Muscle layer of duodenum (tissue), 2 donors: ENCODE results near the gene TEX14.

Experiments
- H3K27ac ChIP-seq: one replicate; pipeline ENCODE4 v1.7.0; 2013; ENCODE audit warnings: mild to moderate bottlenecking, low read length
- H3K27me3 ChIP-seq: one replicate; pipeline ENCODE4 v1.7.0; 2013; ENCODE audit warnings: low read depth, mild to moderate bottlenecking, control low read depth, low read length
- H3K36me3 ChIP-seq, 2 donors: one replicate each; pipeline ENCODE4 v1.7.0; 2013; ENCODE audit warnings: low read length in 2 of 2, control low read depth in 1 of 2, mild to moderate bottlenecking in 1 of 2; ENCODE audit not compliant: insufficient read depth in 2 of 2, control insufficient read depth in 1 of 2
- H3K4me1 ChIP-seq, 2 donors: one replicate each; pipeline ENCODE4 v1.7.0; 2013; ENCODE audit warnings: low read length in 2 of 2, mild to moderate bottlenecking in 2 of 2, control low read depth in 1 of 2, moderate library complexity in 1 of 2; ENCODE audit not compliant: insufficient read depth in 2 of 2, control insufficient read depth in 1 of 2
- H3K4me3 ChIP-seq, 2 donors: one replicate each; pipeline ENCODE4 v1.7.0; 2013; ENCODE audit warnings: low read length in 2 of 2, low read depth in 1 of 2, mild to moderate bottlenecking in 1 of 2
- H3K9me3 ChIP-seq, 2 donors: one replicate each; pipeline ENCODE4 v1.7.0; 2013; ENCODE audit warnings: low read length in 2 of 2, control low read depth in 1 of 2, mild to moderate bottlenecking in 1 of 2; ENCODE audit not compliant: control insufficient read depth in 1 of 2
- donor health status: healthy.

TEX14 gene

DNA sequence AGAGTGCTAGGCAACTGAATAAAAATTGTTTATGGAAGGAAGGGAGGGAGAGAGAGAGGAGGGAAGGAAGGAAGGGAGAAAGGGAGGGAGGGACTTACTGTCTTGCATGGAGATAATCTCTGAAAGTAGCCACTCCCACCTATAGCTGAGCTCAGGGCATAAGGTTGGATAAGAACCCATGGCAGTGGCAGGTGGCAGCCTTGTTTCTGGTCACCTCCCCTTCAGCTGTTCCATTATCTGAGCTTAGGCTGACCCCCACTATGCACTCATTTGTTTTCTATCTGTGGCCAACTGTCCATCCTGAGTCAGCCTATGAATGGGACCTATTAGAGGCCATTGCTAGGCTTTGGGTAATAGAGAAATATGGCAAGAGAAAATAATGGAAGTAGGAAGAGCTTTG, 152.1 kb downstream of the TEX14 start:
- no peaks in the 10 kb centered on the region for H3K9me3 ChIP-seq
- no peak overlapping the region for H3K4me3 ChIP-seq
- no peaks in the 10 kb centered on the region for H3K27me3 ChIP-seq
- no peak overlapping the region for H3K27ac ChIP-seq
- H3K4me1 ChIP-seq = no peaks in the 10 kb centered on the region
- H3K36me3 ChIP-seq = no peaks in the 10 kb centered on the region

DNA sequence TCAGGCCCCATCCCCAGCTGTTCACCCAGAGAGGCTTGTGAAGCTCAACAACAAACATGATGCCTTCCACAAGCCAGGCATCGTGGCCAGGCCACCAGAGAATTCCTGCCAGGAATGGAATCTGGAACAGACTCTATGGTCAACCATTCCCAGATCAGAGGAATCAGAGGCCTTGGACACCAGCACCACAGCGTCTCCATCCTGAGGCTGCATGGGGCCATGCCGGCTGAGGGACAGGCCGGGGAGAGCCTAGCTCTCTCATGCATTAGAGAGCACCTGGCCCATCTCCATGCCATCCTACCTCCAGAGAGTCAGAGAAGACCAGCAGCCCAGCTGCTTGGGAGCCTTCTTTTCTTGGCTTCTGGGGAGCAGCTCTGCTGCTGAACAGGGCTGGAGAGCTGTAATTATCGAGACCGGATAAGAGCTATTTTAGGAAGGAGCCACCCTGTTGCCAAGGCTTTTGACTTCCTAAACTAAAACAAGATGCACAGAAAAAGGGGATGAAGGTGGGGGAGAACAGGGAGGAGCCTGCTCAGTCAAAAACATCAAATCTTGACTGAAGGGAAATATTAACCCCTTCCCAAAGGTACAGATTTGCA, 152.9 kb downstream of the TEX14 start:
- no peak overlapping the region for H3K27ac ChIP-seq

DNA sequence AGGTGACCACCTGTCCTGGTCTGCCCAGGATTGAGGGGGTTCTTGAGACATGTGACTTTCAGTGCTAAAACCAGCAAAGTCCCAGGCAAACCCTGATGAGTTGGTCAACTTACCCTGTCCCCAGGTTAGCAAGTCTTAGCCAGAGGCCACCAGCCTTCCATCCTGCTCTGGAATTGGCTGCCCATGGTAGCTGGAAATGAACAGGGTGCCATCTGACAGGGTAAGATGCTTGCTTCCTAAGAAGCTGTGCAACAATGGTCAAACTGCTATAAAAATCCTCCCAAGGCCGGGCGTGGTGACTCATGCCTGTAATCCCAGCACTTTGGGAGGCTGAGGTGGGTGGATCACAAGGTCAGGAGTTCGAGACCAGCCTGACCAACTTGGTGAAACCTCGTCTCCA, 154.6 kb downstream of the TEX14 start:
- Histone ChIP-seq H3K27me3 (no peaks in the 10 kb centered on the region), H3K9me3 (no peaks in the 10 kb centered on the region), H3K4me3 (no peak overlapping the region), H3K36me3 (no peaks in the 10 kb centered on the region), H3K4me1 (peaks cover 0 to 6% of the 10 kb centered on the region in 2 donors), H3K27ac (no peak overlapping the region)

More for the DNA sequence above, 152.9 kb downstream of the TEX14 start:
- Histone ChIP-seq H3K4me1 (no peaks in the 10 kb centered on the region), H3K4me3 (no peak overlapping the region), H3K36me3 (no peaks in the 10 kb centered on the region), H3K27me3 (no peaks in the 10 kb centered on the region), H3K9me3 (no peaks in the 10 kb centered on the region)

DNA sequence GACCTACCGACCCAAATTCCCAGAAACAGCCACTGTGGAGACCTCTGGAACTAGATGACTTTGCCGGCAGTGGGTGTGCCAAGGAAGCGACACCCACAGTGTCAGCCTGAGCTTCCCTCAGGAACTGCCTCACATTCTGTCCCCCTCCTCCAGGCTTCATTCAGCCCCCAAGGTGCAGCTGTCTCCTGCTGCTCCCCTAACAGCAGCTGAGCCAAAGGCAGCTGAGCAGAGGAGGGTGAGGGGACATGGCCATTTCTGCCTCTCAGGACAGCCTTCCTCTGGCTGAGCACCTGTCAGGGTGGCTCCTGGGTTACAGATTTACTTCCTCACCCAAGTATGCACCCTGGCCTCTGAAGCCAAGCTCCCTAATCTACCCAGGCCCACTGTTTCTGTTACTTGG, 155.3 kb downstream of the TEX14 start:
- Histone ChIP-seq H3K9me3 (no peaks in the 10 kb centered on the region), H3K4me3 (no peak overlapping the region), H3K36me3 (no peaks in the 10 kb centered on the region), H3K4me1 (peaks cover 0 to 9% of the 10 kb centered on the region in 2 donors), H3K27me3 (no peaks in the 10 kb centered on the region), H3K27ac (no peak overlapping the region)

DNA sequence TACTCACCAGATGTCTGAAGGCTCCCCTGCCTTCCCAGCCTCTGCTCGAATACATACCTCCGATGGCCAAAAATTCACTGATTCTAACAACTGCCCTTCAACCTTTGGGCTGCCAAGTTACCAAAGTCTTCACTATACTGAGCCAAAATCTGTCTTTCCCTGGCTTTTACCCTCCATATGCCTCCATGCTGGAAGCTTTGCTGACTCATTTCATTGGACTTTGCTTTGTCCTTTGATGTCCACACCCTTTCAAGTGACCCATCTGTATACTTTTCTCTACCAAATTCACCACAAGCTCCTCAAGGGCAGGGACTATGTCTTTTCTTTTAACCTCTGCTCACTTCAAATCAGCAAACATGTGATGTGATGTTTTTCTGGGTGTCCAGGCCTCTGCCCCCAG, 156.4 kb downstream of the TEX14 start:
- no peaks in the 10 kb centered on the region for H3K27me3 ChIP-seq
- H3K27ac ChIP-seq = no peak overlapping the region
- no peaks in the 10 kb centered on the region for H3K9me3 ChIP-seq
- no peaks in the 10 kb centered on the region for H3K36me3 ChIP-seq
- no peak overlapping the region for H3K4me3 ChIP-seq
- peaks cover 0 to 18% of the 10 kb centered on the region in 2 donors for H3K4me1 ChIP-seq

DNA sequence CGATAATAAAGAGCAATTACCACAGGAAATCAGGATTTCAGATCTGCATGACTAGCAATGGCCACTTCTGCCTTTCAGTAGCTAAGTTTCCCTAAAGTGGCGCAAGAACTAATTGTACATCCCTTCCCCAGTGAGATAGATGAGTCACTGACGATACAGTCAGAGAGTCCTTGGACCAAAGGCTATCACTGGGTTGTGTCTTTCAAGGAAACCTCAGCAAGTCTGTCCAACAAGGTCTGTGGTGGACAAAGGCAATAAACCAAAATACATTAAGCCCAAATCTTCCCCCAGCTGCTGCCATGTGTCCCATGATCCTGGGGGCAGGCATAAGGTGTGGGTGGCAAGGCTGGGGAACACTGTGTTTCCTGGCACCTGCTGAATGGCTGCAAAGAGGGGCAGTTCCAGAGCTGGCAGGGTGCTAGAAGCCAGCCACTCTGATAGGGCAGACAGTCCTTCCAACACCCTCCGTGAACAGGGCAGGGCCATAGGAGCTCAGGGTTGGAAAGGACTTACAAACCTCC, 156.9 kb downstream of the TEX14 start:
- Histone ChIP-seq H3K4me3 (no peak overlapping the region), H3K36me3 (no peaks in the 10 kb centered on the region), H3K27ac (no peak overlapping the region), H3K27me3 (no peaks in the 10 kb centered on the region), H3K9me3 (no peaks in the 10 kb centered on the region), H3K4me1 (peaks cover 0 to 18% of the 10 kb centered on the region in 2 donors)

DNA sequence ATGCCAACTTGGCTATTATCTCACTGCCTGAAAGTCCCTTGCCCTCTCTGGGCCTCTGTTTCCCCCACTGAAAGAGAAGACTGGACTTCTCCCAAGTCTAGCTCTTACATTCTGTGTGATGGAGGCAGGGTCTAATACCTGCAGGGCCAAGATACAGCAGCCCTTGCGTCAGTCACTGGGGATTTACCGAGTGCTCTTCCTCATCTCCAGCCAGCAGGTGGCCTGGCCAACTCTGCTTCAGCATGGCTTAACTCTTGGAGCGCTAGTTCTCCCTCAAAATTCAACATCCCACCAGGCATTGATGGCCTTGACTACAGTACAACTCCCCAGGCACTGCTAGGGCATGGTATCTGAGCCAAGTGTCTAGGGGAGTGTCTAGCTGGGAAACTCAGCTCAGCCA, 157.5 kb downstream of the TEX14 start:
- peaks cover 0 to 18% of the 10 kb centered on the region in 2 donors for H3K4me1 ChIP-seq
- H3K36me3 ChIP-seq = no peaks in the 10 kb centered on the region
- H3K9me3 ChIP-seq = no peaks in the 10 kb centered on the region
- H3K4me3 ChIP-seq = no peak overlapping the region
- no peaks in the 10 kb centered on the region for H3K27me3 ChIP-seq
- no peak overlapping the region for H3K27ac ChIP-seq

DNA sequence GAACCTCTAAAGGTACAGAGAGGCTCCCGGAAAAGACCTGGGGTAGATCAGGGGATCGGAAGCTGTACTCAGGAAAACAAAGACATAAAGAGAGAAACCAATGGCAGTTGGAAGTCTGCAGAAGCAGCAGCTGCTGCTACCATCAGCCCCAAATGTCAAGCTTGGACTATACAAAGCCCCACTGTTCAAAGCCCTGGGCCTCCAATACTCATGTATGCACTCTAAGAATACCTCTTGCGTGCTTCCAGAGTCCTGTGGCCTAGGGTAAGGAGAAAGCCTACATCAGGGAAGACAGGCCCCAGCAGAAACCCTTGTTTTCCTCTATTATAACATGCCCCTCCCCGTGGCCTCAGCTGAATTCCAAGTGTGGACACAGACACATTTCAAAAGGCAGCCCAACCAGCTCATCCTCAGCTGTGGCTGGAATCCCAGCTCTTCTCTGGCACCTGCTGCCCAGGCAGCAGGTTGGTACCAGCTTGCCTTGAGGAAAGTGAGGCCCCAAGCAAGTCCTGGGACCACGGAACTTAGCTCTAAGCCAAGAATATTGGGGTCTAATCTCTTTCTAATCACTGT, 158.1 kb downstream of the TEX14 start:
- H3K4me1 ChIP-seq = peaks cover 0 to 18% of the 10 kb centered on the region in 2 donors
- H3K4me3 ChIP-seq = no peak overlapping the region
- no peaks in the 10 kb centered on the region for H3K9me3 ChIP-seq
- H3K27me3 ChIP-seq = no peaks in the 10 kb centered on the region
- no peak overlapping the region for H3K27ac ChIP-seq
- no peaks in the 10 kb centered on the region for H3K36me3 ChIP-seq

DNA sequence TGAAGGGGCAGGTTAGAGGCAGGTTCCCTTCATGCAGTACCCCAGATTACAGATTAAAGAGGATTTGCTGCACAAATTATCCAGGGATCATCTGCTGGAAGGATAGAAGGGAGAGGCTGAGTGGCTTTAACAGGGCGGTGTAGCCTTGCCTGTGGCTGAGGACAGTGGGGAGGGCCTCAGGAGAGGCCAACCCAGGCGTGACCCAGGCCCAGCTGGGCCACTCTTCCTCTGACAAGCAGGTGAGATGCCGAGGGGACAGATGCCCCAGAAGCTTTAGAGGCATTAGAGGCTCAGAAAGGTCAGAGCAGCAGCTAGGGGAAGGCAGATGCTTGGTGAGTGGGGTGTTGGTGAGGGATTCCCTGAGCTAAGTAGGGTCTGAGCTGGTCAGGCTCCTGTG, 159.3 kb downstream of the TEX14 start:
- Histone ChIP-seq H3K27me3 (no peaks in the 10 kb centered on the region), H3K4me3 (peak overlapping the region; percentile 47 to 71), H3K4me1 (peaks cover 0 to 18% of the 10 kb centered on the region in 2 donors), H3K9me3 (no peaks in the 10 kb centered on the region), H3K36me3 (no peaks in the 10 kb centered on the region), H3K27ac (no peak overlapping the region)

DNA sequence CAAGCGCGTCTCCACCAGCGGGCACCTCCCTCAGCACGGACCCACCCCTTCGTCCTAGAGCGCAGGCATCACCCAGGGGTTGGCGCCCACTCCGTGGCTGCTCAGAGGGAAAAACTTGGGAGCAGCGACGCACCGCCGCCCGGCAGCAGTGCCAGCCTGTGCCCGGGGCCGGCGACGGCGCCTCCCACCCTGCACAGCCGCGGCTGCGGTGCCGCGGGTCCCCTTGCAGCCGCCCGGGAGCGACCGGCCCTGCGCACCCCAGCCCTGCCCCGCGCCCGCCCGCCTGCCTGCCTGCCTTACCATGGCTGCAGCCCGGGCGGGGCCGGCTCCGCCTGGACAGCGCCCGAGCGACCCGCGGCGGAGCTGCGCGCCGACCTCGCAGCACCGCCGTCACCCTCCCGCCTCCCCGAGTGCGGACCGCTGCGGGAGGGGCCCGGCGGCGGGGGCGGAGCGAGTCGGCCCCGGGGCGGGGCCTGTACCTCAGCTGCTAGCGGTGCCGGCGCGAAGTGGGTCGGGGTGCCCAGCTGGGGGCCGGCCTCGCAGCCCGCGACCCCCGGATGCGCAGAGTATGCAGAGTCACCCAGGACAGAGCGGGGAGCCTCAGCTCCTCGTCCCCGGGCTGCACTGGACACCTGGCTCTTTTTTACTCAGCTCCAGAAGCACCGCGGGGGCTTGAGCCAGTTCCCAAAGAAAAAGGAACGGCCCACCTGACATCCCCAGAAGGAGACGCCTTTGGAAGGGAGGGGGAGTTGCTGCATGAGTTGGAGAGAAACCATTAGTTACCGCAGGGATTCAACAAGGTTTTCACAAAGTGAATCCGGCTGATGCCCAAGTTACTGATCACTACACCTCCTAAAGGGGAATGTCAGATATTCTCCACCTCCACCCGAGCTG, 159.9 kb downstream of the TEX14 start:
- H3K4me3 ChIP-seq = peak overlapping the region; percentile 47 to 71
- H3K27ac ChIP-seq = no peak overlapping the region
- no peaks in the 10 kb centered on the region for H3K36me3 ChIP-seq
- no peaks in the 10 kb centered on the region for H3K27me3 ChIP-seq
- peaks cover 0 to 18% of the 10 kb centered on the region in 2 donors for H3K4me1 ChIP-seq
- no peaks in the 10 kb centered on the region for H3K9me3 ChIP-seq

DNA sequence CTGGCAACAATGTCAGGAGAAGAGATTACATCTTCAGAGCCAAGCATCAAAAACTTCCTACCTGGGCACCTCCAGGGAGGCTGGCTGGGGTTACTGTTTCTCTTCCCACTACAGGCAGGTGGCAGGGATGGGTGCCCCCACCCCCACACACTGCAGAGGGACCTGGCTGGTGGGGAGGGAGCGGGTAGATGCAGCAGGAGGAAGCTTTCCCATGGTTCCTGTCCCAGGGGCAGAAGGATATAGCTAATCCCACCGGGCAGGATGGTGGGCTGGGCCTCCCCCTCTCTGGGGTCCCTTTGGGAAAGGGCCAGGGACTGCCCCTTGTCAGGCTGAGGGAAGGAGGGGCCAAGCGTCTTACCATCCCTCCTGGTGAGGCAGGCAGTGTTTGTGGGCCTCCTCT, 160.7 kb downstream of the TEX14 start:
- H3K4me1 ChIP-seq = peaks cover 0 to 18% of the 10 kb centered on the region in 2 donors
- H3K27ac ChIP-seq = no peak overlapping the region
- peak overlapping the region in 1 of 2 donors; percentile 71 for H3K4me3 ChIP-seq

More for the DNA sequence above, 160.7 kb downstream of the TEX14 start:
- Histone ChIP-seq H3K9me3 (no peaks in the 10 kb centered on the region), H3K36me3 (no peaks in the 10 kb centered on the region), H3K27me3 (no peaks in the 10 kb centered on the region)
